Smooth muscle cell of trachea (primary cell): Measurements from ENCODE around the gene AGAP4. TPM values are rescaled to one million over a fixed set of nuclear protein-coding genes. Genes with fewer than 3 reads are reported as not detected.

Experiments used
- total RNA-seq: library from RNA; depleted of rRNA; stranded (reverse); fragments of >200 nt; gene quantifications from 2 replicates; pipeline ENCODE4 v1.2.1, GENCODE V29; 2014

The AGAP4 gene
- total RNA-seq, result 3.8 and 6.3 TPM in 2 replicates

GRCh38 chr10:45847400-45847799, at the start of gene AGAP4:
Gene AGAP4, minus strand, starts transcription at chr10:45847500. Its CDS starts 153 bp downstream, at chr10:45847347.

Other genes starting within 250 kb of the AGAP4 start
- 6.3 and 9.8 TPM in 2 replicates for gene ZFAND4, start 174.7 kb downstream of the AGAP4 start, total RNA-seq
- gene WASHC2C, start 120.2 kb downstream of the AGAP4 start, total RNA-seq, result 62.0 and 62.4 TPM in 2 replicates
- 61.2 and 84.8 TPM in 2 replicates for gene TIMM23, start 125.0 kb upstream of the AGAP4 start, total RNA-seq
- 208 and 247 TPM in 2 replicates for gene NCOA4, start 183.1 kb upstream of the AGAP4 start, total RNA-seq
- gene MSMB, start 198.8 kb upstream of the AGAP4 start, total RNA-seq, result not detected in 2 replicates